Measurements from ENCODE around the gene ABI3BP.

Gene ABI3BP

GRCh38 chr3:100891827-100892226, 101.4 kb downstream of the ABI3BP start:
- DNase-seq (ENCODE audit: low read depth in 2 of 2): no peak

GRCh38 chr3:100891033-100891432, 102.2 kb downstream of the ABI3BP start:
- DNase-seq (ENCODE audit: low read depth in 2 of 2): no peak

DNA sequence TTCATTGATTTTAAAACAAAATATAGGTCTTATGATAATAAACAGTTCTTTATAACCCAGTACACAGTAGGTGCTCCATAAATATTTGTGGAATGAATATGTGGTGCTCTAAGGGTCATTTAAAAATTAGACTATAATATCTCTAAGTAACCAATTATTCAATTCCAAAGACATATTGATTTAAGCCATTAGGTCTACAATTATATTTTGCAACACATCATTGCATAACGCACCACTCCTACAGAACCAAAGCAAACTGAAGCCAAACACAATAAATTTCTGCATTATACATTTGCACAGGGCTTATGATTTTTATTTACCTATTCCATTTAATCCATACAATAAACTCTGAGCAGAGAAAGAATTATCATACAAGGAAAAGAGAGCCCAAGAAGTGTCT, 104.3 kb downstream of the ABI3BP start:
- DNase-seq (ENCODE audit: low read depth in 2 of 2): no peak

DNA sequence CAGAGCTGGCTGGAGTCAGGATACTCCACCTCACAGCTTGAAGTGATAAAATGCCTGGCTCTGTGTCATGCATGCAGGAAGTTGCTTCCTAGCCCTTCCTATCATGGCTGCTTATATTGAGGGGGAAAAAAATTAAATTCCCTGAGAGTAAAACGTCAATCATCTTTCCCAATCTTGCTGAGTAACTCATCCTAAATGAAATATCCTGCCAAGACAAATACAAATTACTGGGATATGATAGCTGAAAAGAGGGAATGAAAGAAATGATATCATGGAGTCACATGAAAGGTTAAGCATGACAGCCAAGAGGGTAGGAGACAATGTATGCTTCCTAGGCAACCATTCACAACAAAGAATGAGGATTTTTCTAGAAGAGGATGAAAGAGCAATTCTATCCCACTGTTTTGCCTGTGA, 110.6 kb downstream of the ABI3BP start:
- no peak for DNase-seq (ENCODE audit: low read depth in 2 of 2)

DNA sequence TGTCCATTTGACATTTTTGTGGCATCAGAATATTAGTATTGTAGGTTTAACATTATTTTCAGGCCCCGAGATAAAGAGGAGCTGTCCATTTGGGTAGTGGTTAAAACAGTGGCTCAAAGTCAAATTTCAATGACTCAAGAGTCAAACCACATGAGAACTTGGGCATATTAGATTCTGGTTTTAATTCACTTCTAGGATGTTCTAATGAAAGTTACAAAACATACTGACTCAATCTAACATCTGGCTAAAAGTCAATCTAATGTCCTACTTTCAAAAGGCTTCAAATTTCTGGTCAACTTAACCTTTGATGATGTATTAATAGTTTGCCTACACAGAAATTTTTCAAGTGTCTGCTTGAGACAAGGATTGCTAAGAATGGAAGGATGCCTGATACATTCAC, 112.4 kb downstream of the ABI3BP start:
- no peak for DNase-seq (ENCODE audit: low read depth in 2 of 2)

DNA sequence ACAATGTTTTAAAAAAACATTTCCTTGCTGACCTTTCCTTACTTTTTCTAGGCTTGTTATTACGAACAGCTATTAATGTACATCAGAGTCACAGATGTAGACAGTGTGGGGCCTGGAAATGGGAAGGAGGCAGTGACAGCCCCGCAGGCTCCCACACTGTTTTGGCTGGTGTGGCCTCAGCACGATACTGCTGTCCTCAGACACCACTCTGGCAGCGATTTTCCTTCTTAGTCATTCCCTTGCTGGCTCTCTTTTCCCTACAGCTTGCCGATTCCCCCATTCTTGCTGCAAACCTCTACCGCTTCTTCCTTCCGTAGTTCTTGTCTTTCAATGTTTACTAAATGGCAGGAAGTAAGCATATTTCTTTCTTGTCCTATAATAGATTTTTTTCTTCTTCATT, 113.1 kb downstream of the ABI3BP start:
- DNase-seq (ENCODE audit: low read depth in 2 of 2): no peak

DNA sequence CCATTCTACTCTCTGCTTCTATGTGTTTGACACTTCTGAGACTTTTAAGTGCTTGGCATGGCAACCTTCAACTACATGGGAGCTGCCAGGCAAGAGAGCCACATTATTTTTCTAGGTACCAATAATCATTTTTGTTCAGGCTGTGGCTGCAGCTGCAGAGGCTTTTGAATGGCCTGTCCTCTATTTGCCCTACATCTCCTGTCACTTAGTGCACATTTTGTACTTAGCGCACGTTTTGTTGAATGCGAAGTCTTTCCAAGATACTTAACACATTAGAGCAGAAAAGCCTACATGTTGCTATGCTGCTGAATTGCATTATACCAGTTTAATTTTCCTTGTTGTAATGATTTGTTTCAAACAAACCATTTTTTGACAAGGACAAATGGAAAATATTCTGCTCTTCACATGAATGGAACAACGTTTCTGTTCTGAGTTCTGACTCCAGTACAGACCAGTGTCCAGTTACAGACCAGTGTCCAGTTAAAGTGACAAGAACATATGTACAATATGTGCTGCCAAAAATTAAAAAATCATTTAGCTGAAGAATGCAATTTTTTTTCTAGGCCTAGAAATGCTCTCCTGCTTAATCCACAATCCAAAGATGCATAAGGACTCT, 113.9 kb downstream of the ABI3BP start:
- no peak for DNase-seq (ENCODE audit: low read depth in 2 of 2)

GRCh38 chr3:100877286-100877685, 115.9 kb downstream of the ABI3BP start:
- no peak for DNase-seq (ENCODE audit: low read depth in 2 of 2)

- DNase-seq (ENCODE audit: low read depth in 2 of 2): no peak
These were observed 118.0 kb downstream of the ABI3BP start for GRCh38 chr3:100875239-100875638.

DNA sequence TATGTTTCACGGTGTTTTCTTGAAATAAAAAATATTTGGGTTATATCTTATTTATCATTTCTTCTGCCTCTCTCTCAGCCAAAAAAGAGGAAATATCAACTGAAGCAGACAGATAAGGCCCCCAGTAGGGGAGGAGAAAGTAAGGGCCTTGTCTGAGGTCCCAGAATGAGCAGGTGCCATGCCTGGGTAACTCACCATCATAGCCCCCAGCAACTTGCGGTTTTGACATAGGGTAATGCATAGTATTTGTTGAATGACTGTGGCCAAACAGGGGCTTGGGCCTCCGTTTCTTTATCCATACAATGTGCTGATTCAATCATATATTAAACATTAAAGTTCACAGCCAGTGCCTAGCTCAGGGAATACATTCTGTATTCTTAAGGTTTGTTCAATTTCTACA, 119.6 kb downstream of the ABI3BP start:
- no peak for DNase-seq (ENCODE audit: low read depth in 2 of 2)

GRCh38 chr3:100871306-100871705, 121.9 kb downstream of the ABI3BP start:
- no peak for DNase-seq (ENCODE audit: low read depth in 2 of 2)

- DNase-seq (ENCODE audit: low read depth in 2 of 2): no peak
These were observed 123.4 kb downstream of the ABI3BP start for GRCh38 chr3:100869787-100870186.

- no peak for DNase-seq (ENCODE audit: low read depth in 2 of 2)
These were observed 124.3 kb downstream of the ABI3BP start for GRCh38 chr3:100868894-100869293.

- DNase-seq (ENCODE audit: low read depth in 2 of 2): no peak
These were observed 125.1 kb downstream of the ABI3BP start for GRCh38 chr3:100868096-100868495.

- no peak for DNase-seq (ENCODE audit: low read depth in 2 of 2)
These were observed 127.8 kb downstream of the ABI3BP start for GRCh38 chr3:100865442-100865841.

GRCh38 chr3:100864471-100865250, 128.6 kb downstream of the ABI3BP start:
- no peak for DNase-seq (ENCODE audit: low read depth in 2 of 2)

- DNase-seq (ENCODE audit: low read depth in 2 of 2): no peak
These were observed 135.4 kb downstream of the ABI3BP start for GRCh38 chr3:100857863-100858262.

DNA sequence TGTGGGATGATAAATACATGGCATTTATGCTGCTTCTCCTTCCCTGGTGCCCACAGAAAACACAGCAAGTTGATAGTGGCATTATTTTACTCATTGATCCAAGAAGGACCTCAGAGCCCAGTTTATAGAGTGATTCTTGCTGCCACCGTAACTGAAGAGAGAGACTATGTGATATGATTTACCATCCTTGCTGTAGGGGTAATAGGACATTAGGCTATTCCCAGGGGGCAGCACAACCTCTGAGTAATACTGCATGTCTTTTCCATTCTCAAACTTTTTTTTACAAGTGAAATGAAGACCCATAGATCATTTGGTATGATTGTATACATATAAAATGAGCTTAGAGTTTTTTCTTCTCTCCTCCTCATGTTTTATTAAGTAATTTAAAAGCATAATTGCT, 136.4 kb downstream of the ABI3BP start:
- no peak for DNase-seq (ENCODE audit: low read depth in 2 of 2)

GRCh38 chr3:100852840-100853239, 140.4 kb downstream of the ABI3BP start:
- no peak for DNase-seq (ENCODE audit: low read depth in 2 of 2)

GRCh38 chr3:100850701-100851100, 142.5 kb downstream of the ABI3BP start:
- DNase-seq (ENCODE audit: low read depth in 2 of 2): no peak

DNA sequence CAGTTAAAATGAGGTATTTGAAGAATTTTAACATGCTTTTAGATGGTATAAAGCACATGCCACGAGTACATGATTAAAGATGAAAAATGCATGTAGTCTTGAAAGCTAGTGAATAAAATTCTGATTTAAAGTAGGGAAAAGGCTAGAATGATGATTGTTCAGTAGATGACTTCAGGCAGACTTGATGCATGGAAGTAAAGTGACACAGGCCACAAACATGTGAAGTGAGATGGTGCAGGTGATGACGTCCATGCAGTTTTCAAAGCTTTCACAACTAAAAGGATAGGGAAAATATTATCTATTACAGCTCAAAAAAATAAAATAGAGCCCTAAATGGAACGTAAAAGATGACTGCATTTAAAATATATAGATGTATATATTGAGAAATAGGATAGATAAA, 143.1 kb downstream of the ABI3BP start:
- DNase-seq (ENCODE audit: low read depth in 2 of 2): no peak

GRCh38 chr3:100844063-100844936, 148.9 kb downstream of the ABI3BP start:
- no peak for DNase-seq (ENCODE audit: low read depth in 2 of 2)

- no peak for DNase-seq (ENCODE audit: low read depth in 2 of 2)
These were observed 155.1 kb downstream of the ABI3BP start for GRCh38 chr3:100838157-100838556.
